GM12801 (cell line): ENCODE measurements around the gene NUMB.

ENCODE experiments used
- CTCF ChIP-seq: IDR thresholded peaks from one replicate; pipeline ENCODE4 v1.5.1; 2011; ENCODE audit warnings: control low read depth; ENCODE audit not compliant: insufficient read length; ENCODE audit errors: extremely low read depth

The NUMB gene

GRCh38 chr14:73227812-73228781 is 230.2 kb downstream of the NUMB start:
- TF ChIP-seq CTCF, result no peak

GRCh38 chr14:73225496-73225895 is 232.8 kb downstream of the NUMB start:
- no peak for TF ChIP-seq CTCF
